Dermis blood vessel endothelial cell (primary cell): ENCODE data around the gene RPL18A. TPM values are rescaled to one million over a fixed set of nuclear protein-coding genes. Genes with fewer than 3 reads are reported as not detected.
A peak's percentile ranks its signal among the peaks of the same experiment; 100 is the strongest.

Experiments
- DNase-seq: peaks from one replicate; pipeline ENCODE4 v3.0.0; 2010
- total RNA-seq: library from RNA; depleted of rRNA; stranded (reverse); fragments of >200 nt; gene quantifications from 2 replicates; pipeline ENCODE4 v1.2.3, GENCODE V29; 2014

Gene RPL18A
- total RNA-seq = 793 and 1,347 TPM in 2 replicates

GRCh38 chr19:17859533-17860330 is at the start of gene RPL18A:
Gene RPL18A, plus strand, starts transcription at chr19:17859910. Its CDS starts 47 bp downstream, at chr19:17859957.
- peak; percentile 100 for DNase-seq

- DNase-seq = no peak
Measured at GRCh38 chr19:17811103-17811502, 48.6 kb upstream of the RPL18A start.

GRCh38 chr19:17811681-17812080 is 48.0 kb upstream of the RPL18A start:
- no peak for DNase-seq

- DNase-seq = no peak
Measured at GRCh38 chr19:17812099-17812498, 47.6 kb upstream of the RPL18A start.

GRCh38 chr19:17817668-17818363 is 41.9 kb upstream of the RPL18A start:
- DNase-seq = no peak

- DNase-seq = no peak
Measured at GRCh38 chr19:17821190-17821589, 38.5 kb upstream of the RPL18A start, which contains the start of gene INSL3. Gene INSL3, minus strand, starts transcription at chr19:17821519. Its CDS starts 13 bp downstream, at chr19:17821506.

GRCh38 chr19:17824339-17824738 is 35.4 kb upstream of the RPL18A start:
- no peak for DNase-seq

GRCh38 chr19:17826508-17827056 is 33.1 kb upstream of the RPL18A start:
- DNase-seq = no peak

- DNase-seq = peak; percentile 51
Measured at GRCh38 chr19:17829855-17830566, 29.7 kb upstream of the RPL18A start.

GRCh38 chr19:17830567-17831418 is 28.9 kb upstream of the RPL18A start:
- DNase-seq = peak; percentile 81

GRCh38 chr19:17831419-17831888 is 28.3 kb upstream of the RPL18A start:
- no peak for DNase-seq

GRCh38 chr19:17832443-17833208 is 27.1 kb upstream of the RPL18A start:
- DNase-seq = no peak

- no peak for DNase-seq
Measured at GRCh38 chr19:17834350-17835181, 25.1 kb upstream of the RPL18A start.

- DNase-seq = no peak
Measured at GRCh38 chr19:17835182-17836006, 24.3 kb upstream of the RPL18A start.

- DNase-seq = no peak
Measured at GRCh38 chr19:17836530-17836929, 23.2 kb upstream of the RPL18A start.

GRCh38 chr19:17837972-17838371 is 21.7 kb upstream of the RPL18A start:
- no peak for DNase-seq

- DNase-seq = no peak
Measured at GRCh38 chr19:17840019-17840418, 19.7 kb upstream of the RPL18A start.

GRCh38 chr19:17841371-17841809 is 18.3 kb upstream of the RPL18A start:
- DNase-seq = no peak
